K562 (cell line): ENCODE data around the gene ZFAND3. TPM values are rescaled to one million over a fixed set of nuclear protein-coding genes. Genes with fewer than 3 reads are reported as not detected.

Source experiments
- ATAC-seq: fragments of 200-7000 bp; cut with Tn5 transposase; 3 replicates; pipeline ENCODE4 v1.9.1; 2020; ENCODE audit warnings: moderate library complexity
- BruUV-seq: library from RNA; stranded (reverse); fragments of 400-500 nt; replicated peaks from 2 replicates; lab custom pipeline; 2021; lab: Mats Ljungman, UMichigan
- CTCF ChIA-PET: fragments of 300-600 bp; formaldehyde crosslinking; extraction: SDS; loops from one replicate; lab custom pipeline; 2021; ENCODE audit warnings: low intra/inter-chr PET ratio; lab: Yijun Ruan, JAX
- POLR2A ChIA-PET: fragments of 300-600, 350-650 bp; sonication (Branson Sonifier 250); formaldehyde crosslinking; extraction: SDS; loops from one replicate; lab custom pipeline; 2021; ENCODE audit warnings: antibody characterized with exemption, inconsistent platforms; lab: Yijun Ruan, JAX
- DNase-seq, 4 experiments: peaks; one replicate each; pipeline versions ENCODE4 v3.0.0 to v3.0.0-alpha.2; 2011 to 2018; ENCODE audit warnings: low spot score in 3 of 4, mixed read lengths in 3 of 4; ENCODE audit errors: extremely low read depth in 1 of 4
- FAIRE-seq: peaks from 2 replicates; lab custom pipeline; 2011; peaks lifted over from hg19 to GRCh38; lab: Jason Lieb, UNC
- H2AFZ ChIP-seq: 2 replicates; pipeline ENCODE4 v1.6.0; 2011; ENCODE audit warnings: low read depth, low read length, control low read depth, inconsistent platforms
- H3K27ac ChIP-seq: fragments of 200-600 bp; 3 replicates; pipeline ENCODE4 v1.8.0; 2011; ENCODE audit warnings: low read depth, mild to moderate bottlenecking, control low read depth, inconsistent platforms, low read length, moderate library complexity, mixed read lengths; ENCODE audit errors: extremely low read depth
- H3K27me3 ChIP-seq, 2 experiments: fragments of 300-600 bp in 1 of 2; 2 replicates in 1 of 2; 3 replicates in 1 of 2; pipeline versions ENCODE4 v1.6.0 to v1.8.0; 2011; ENCODE audit warnings: inconsistent platforms in 2 of 2, low read length in 2 of 2, mild to moderate bottlenecking in 1 of 2, mixed read lengths in 1 of 2, moderate library complexity in 1 of 2; ENCODE audit not compliant: control insufficient read depth in 2 of 2, insufficient read depth in 2 of 2
- H3K36me3 ChIP-seq: fragments of 300-600 bp; 3 replicates; pipeline ENCODE4 v1.8.0; 2011; ENCODE audit warnings: mild to moderate bottlenecking, low read length, inconsistent platforms; ENCODE audit not compliant: control insufficient read depth, insufficient read depth
- H3K4me1 ChIP-seq, 2 experiments: fragments of 200-600 bp in 1 of 2; replicated peaks in 1 of 2; 2 replicates in 1 of 2; 3 replicates in 1 of 2; pipeline versions ENCODE4 v1.5.1 to v1.8.0; 2011; ENCODE audit warnings: inconsistent platforms in 2 of 2, low read length in 2 of 2, mild to moderate bottlenecking in 1 of 2, mixed read lengths in 1 of 2, moderate library complexity in 1 of 2; ENCODE audit not compliant: control insufficient read depth in 2 of 2, insufficient read depth in 2 of 2
- H3K4me2 ChIP-seq: 2 replicates; pipeline ENCODE4 v1.6.1; 2011; ENCODE audit warnings: low read length, control low read depth, inconsistent platforms, mixed read lengths; ENCODE audit not compliant: insufficient read depth
- H3K4me3 ChIP-seq: fragments of 200-600 bp; sonication (generic), shearing (Covaris generic); 2 replicates; pipeline ENCODE4 v1.5.1; 2016; ENCODE audit warnings: control low read depth, inconsistent platforms
- H3K79me2 ChIP-seq: fragments of 200-600 bp; 3 replicates; pipeline ENCODE4 v1.8.0; 2011; ENCODE audit warnings: low read length, inconsistent platforms; ENCODE audit not compliant: control insufficient read depth, insufficient read depth
- H3K9ac ChIP-seq, 2 experiments: 2 replicates each; pipeline versions ENCODE4 v1.6.0 to v1.6.1; 2011; ENCODE audit warnings: low read depth in 2 of 2, low read length in 2 of 2, control low read depth in 1 of 2, inconsistent platforms in 1 of 2, mild to moderate bottlenecking in 1 of 2, mixed read lengths in 1 of 2; ENCODE audit not compliant: insufficient read depth in 1 of 2
- H3K9me1 ChIP-seq: one replicate; pipeline ENCODE4 v1.6.0; 2011; ENCODE audit warnings: inconsistent platforms, mild to moderate bottlenecking, low read length, moderate library complexity; ENCODE audit not compliant: control insufficient read depth, insufficient read depth
- H3K9me3 ChIP-seq: replicated peaks from 2 replicates; pipeline ENCODE4 v1.5.1; 2011; ENCODE audit warnings: low read depth, low read length, inconsistent platforms; ENCODE audit not compliant: control insufficient read depth, insufficient read depth
- H4K20me1 ChIP-seq: replicated peaks from 2 replicates; pipeline ENCODE4 v1.6.1; 2011; ENCODE audit warnings: low read length, inconsistent platforms, mixed read lengths; ENCODE audit not compliant: control insufficient read depth, insufficient read depth
- ADNP ChIP-seq: fragments of 200-800 bp; sonication (Bioruptor generic); IDR thresholded peaks from 2 replicates; pipeline ENCODE4 v1.6.1; 2016; ENCODE audit warnings: missing genetic modification characterization, missing compliant biosample characterization
- ATF3 ChIP-seq, 2 experiments: fragments of 450-650 bp in 1 of 2; sonication (generic) in 1 of 2; formaldehyde crosslinking in 1 of 2; IDR thresholded peaks in 1 of 2; conservative IDR thresholded peaks in 1 of 2; 2 replicates each; pipeline versions ENCODE4 v1.6.1 to v1.8.1; 2016 to 2023; ENCODE audit warnings: mild to moderate bottlenecking in 2 of 2, moderate library complexity in 2 of 2, inconsistent platforms in 1 of 2, missing genetic modification reagents in 1 of 2
- C11orf30 ChIP-seq: fragments of 450-650 bp; IDR thresholded peaks from 2 replicates; pipeline ENCODE4 v1.6.1; 2016; ENCODE audit warnings: low read depth, mild to moderate bottlenecking
- CTBP1 ChIP-seq: fragments of 450-650 bp; IDR thresholded peaks from 2 replicates; pipeline ENCODE4 v1.6.1; 2016; ENCODE audit warnings: borderline replicate concordance
- FOSL1 ChIP-seq: fragments of 200-800 bp; sonication (Bioruptor generic); conservative IDR thresholded peaks from 2 replicates; pipeline ENCODE4 v1.6.1; 2016; ENCODE audit warnings: missing genetic modification characterization, missing compliant biosample characterization
- HMGN3 ChIP-seq: IDR thresholded peaks from 2 replicates; pipeline ENCODE4 v1.6.1; 2011; ENCODE audit warnings: borderline replicate concordance, low read depth, mild to moderate bottlenecking, mixed read lengths, low read length; ENCODE audit not compliant: insufficient read length; ENCODE audit errors: extremely low read depth
- JUND ChIP-seq, 2 experiments: IDR thresholded peaks; 2 replicates in 1 of 2; 3 replicates in 1 of 2; pipeline ENCODE4 v1.6.1; 2011; ENCODE audit warnings: borderline replicate concordance in 2 of 2, low read depth in 2 of 2, low read length in 2 of 2, improper control_type of control experiment in 1 of 2, missing biosample characterization in 1 of 2, missing genetic modification characterization in 1 of 2, missing genetic modification reagents in 1 of 2
- SMAD1 ChIP-seq: fragments of 150-350 bp; IDR thresholded peaks from 2 replicates; pipeline ENCODE4 v1.6.1; 2014; ENCODE audit warnings: low read length, low read depth; ENCODE audit not compliant: partially characterized antibody
- SOX6 ChIP-seq: fragments of 450-650 bp; IDR thresholded peaks from 2 replicates; pipeline ENCODE4 v1.6.1; 2014; ENCODE audit warnings: mild to moderate bottlenecking
- ZNF316 ChIP-seq: fragments of 450-650 bp; IDR thresholded peaks from 2 replicates; pipeline ENCODE4 v1.6.1; 2016
- ZNF431 ChIP-seq: sonication (generic); formaldehyde crosslinking; IDR thresholded peaks from 2 replicates; pipeline ENCODE4 v1.8.0; 2022; ENCODE audit warnings: mild to moderate bottlenecking, missing genetic modification reagents
- ZNF583 ChIP-seq: fragments of 250-450 bp; sonication (Bioruptor Pico); IDR thresholded peaks from 2 replicates; pipeline ENCODE4 v1.4.0; 2020
- ZNF584 ChIP-seq: fragments of 200-800 bp; sonication (Bioruptor generic); IDR thresholded peaks from 2 replicates; pipeline ENCODE4 v1.6.1; 2016; ENCODE audit warnings: low read depth, mild to moderate bottlenecking, missing genetic modification characterization, missing compliant biosample characterization
- ZNF707 ChIP-seq: fragments of 250-450 bp; sonication (Bioruptor Pico); conservative IDR thresholded peaks from 2 replicates; pipeline ENCODE4 v1.8.0; 2022; ENCODE audit warnings: inconsistent platforms, mild to moderate bottlenecking, moderate library complexity
- ZNF76 ChIP-seq: fragments of 250-450 bp; sonication (Bioruptor Pico); IDR thresholded peaks from 2 replicates; pipeline ENCODE4 v1.4.0; 2020; ENCODE audit warnings: mild to moderate bottlenecking, moderate library complexity, borderline replicate concordance
- WGBS: fragments of 100-300 bp; shearing (Covaris generic); methylation state at CpG from one replicate; pipeline ENCODE4 v1.1.6; 2016; ENCODE audit warnings: low coverage, mixed read lengths; ENCODE audit not compliant: insufficient coverage; ENCODE audit errors: missing lambda C conversion rate; 5-methylcytosine and 5-hydroxymethylcytosine counted together
- in situ Hi-C: fragments of 300-500 bp; cut with MboI; formaldehyde crosslinking; loops from 4 replicates; pipeline ENCODE4 v1.15.0; 2018; ENCODE audit warnings: inconsistent platforms, mixed read lengths
- intact Hi-C: fragments of 100-400 bp; cut with micrococcal nuclease; formaldehyde crosslinking; loops from 2 replicates; pipeline ENCODE4 v1.14.2; 2022
- polyA plus RNA-seq, 8 experiments: library from polyadenylated mRNA; depleted of rRNA in 4 of 8; stranded (reverse) in 5 of 8; unstranded in 3 of 8; fragments of >200 nt; fragmentation: Nextera tagmentation in 2 of 8; fragmentation: Illumina TruSeq in 1 of 8; extraction: Ambion mirVana in 2 of 8; extraction: Trizol in 1 of 8; gene quantifications; 2 replicates each; pipeline versions ENCODE4 v1.2.1 to v1.2.3, GENCODE V29; 2011 to 2014; ENCODE audit warnings: inconsistent platforms in 1 of 8, missing spikeins in 1 of 8
- total RNA-seq, 7 experiments: library from RNA; depleted of rRNA in 6 of 7; stranded (reverse); fragments of >200 nt in 6 of 7; fragmentation: Illumina TruSeq in 2 of 7; extraction: Trizol in 2 of 7; gene quantifications; 2 replicates each; pipeline versions ENCODE4 v1.2.1 to v1.2.3, GENCODE V29; 2011 to 2021; ENCODE audit warnings: low replicate concordance in 1 of 7

Gene ZFAND3
- total and polyA plus RNA-seq, 9 of the 15 experiments (the other 6 are each of a cell fraction or from before 2014, with no cell fraction given) = 0.81 to 26.6 (median 11.8) TPM

- intact Hi-C loops = no loop called here
- H3K4me1 ChIP-seq = peaks cover 0 to 12% of the 10 kb centered on the region in 2 experiments; a peak in 3 of 5 replicates
- ChIA-PET POLR2A (interaction anchor here (1.0 kb wide), 1 partner anchor 9 kb away, joined by 6 read pairs; no protein-coding TSS in a partner anchor), CTCF (no interaction called here)
- H3K4me3 ChIP-seq = no peak overlapping the region
- H3K9ac ChIP-seq = no peak overlapping the region
- H3K36me3 ChIP-seq = no peaks in the 10 kb centered on the region
- H3K9me1 ChIP-seq = no peaks in the 10 kb centered on the region
- BruUV-seq = no TSS peak
- H3K4me2 ChIP-seq = no peak overlapping the region
- WGBS = 45% methylated on average over 5 of the region's 5 CpGs
- no peak overlapping the region for H3K27ac ChIP-seq
- peaks cover 25% of the 10 kb centered on the region for H3K79me2 ChIP-seq
- H3K9me3 ChIP-seq = no peaks in the 10 kb centered on the region
- DNase-seq (no peak), ATAC-seq (no peak), FAIRE-seq (no peak)
- H4K20me1 ChIP-seq = peaks cover 17% of the 10 kb centered on the region
- H2AFZ ChIP-seq = no peak overlapping the region
- H3K27me3 ChIP-seq = no peaks in the 10 kb centered on the region
- in situ Hi-C loops = no loop called here
- TF ChIP-seq ZNF431 = no peak
- peak; percentile 56 for TF ChIP-seq C11orf30
- peak; percentile 68 for TF ChIP-seq ZNF316
- TF ChIP-seq, all 486 proteins: peak for 2
Measured at GRCh38 chr6:37894585-37894984, 75.1 kb downstream of the ZFAND3 start.

DNA sequence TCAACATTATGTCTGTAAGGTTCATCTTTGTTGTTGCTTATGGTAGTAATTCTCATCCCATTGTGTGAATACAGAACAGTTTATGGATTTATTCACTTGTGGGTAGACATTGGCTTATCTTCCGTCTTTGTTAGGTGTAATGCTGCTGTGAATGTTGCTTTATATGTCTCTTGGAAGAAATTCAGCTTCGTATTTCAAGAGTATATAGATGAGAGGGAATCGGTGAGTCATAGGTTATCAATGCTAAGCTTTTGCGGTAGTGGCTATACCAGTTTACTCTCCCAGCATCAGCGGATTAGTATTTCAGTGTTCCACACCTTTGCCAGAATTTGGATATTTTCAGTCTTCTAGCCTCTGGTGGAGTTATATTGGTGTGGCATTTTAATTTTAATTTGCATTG lies 77.8 kb downstream of the ZFAND3 start:
- Histone ChIP-seq H3K9me1 (no peaks in the 10 kb centered on the region), H3K9me3 (no peaks in the 10 kb centered on the region), H3K79me2 (peaks cover 26% of the 10 kb centered on the region), H3K4me3 (no peak overlapping the region), H3K4me2 (no peak overlapping the region), H3K27me3 (no peaks in the 10 kb centered on the region), H3K4me1 (peaks cover 0 to 12% of the 10 kb centered on the region in 2 experiments; a peak in 3 of 5 replicates), H2AFZ (no peak overlapping the region), H4K20me1 (peaks cover 21% of the 10 kb centered on the region), H3K27ac (no peak overlapping the region), H3K9ac (no peak overlapping the region), H3K36me3 (no peaks in the 10 kb centered on the region)
- peak; percentile 39; the same call in 1 of the 3 replicates for ATAC-seq
- no TSS peak for BruUV-seq
- CTCF ChIA-PET = no interaction called here
- FAIRE-seq = no peak
- peak in 1 of 4 experiments; percentile 10 for DNase-seq
- no peak for TF ChIP-seq ZNF584 (CRISPR knock-in tag)
- no peak for TF ChIP-seq ZNF76 (CRISPR knock-in tag)
- TF ChIP-seq ATF3 (IDR thresholded peaks at IDR 0.05) = peak; percentile 49; the same call in 1 of the 2 replicates
- TF ChIP-seq ATF3 (CRISPR knock-in tag; conservative IDR thresholded peaks at IDR 0.05) = no peak
- TF ChIP-seq CTBP1 = no peak
- TF ChIP-seq ZNF583 (CRISPR knock-in tag) = no peak
- peak; percentile 67 for TF ChIP-seq FOSL1
- no peak for TF ChIP-seq HMGN3
- TF ChIP-seq ADNP (tag) = peak; percentile 27; the same call in 1 of the 2 replicates
- TF ChIP-seq SMAD1 = no peak
- peak; percentile 59; the same call in 1 of the 2 replicates for TF ChIP-seq JUND (IDR thresholded peaks at IDR 0.05; ENCODE audit: borderline replicate concordance, low read depth, low read length)
- no peak for TF ChIP-seq JUND (tag; IDR thresholded peaks at IDR 0.05; ENCODE audit: borderline replicate concordance, low read depth, low read length)
- TF ChIP-seq SOX6 = no peak
- TF ChIP-seq ZNF707 (CRISPR knock-in tag) = no peak
- WGBS = 14% methylated on average over 5 of the region's 5 CpGs
- in situ Hi-C loops = no loop called here
- POLR2A ChIA-PET = interaction anchor here (1.8 kb wide), 1 partner anchor 8 kb away, joined by 7 read pairs; no protein-coding TSS in a partner anchor
- intact Hi-C loops = no loop called here
